ENCODE data around the gene CPNE7. TPM values are rescaled to one million over a fixed set of nuclear protein-coding genes. Genes with fewer than 3 reads are reported as not detected.
A peak's percentile ranks its signal among the peaks of the same experiment; 100 is the strongest.

Gene CPNE7
- total and polyA plus RNA-seq, 2 of the 8 experiments (the other 6 are each of a cell fraction or from before 2014, with no cell fraction given), result 10.0 to 23.7 TPM

- peak overlapping the region; percentile 63 for H3K4ac ChIP-seq (replicated peaks; ENCODE audit: insufficient read length, low read depth, low read length)
- H3K9ac ChIP-seq (replicated peaks in 1 of 4; ENCODE audit: extremely low read depth in 1 of 4, low read depth in 3 of 4, low read length in 3 of 4), result peak overlapping the region in 1 of 4 experiments; percentile 14; a peak in 2 of 7 replicates
- H2BK120ac ChIP-seq (replicated peaks; ENCODE audit: low read depth, low read length), result no peak overlapping the region
- peak overlapping the region; percentile 89 for H4K8ac ChIP-seq (ENCODE audit: extremely low read depth, insufficient read depth, low read length)
- peak overlapping the region; percentile 18 to 69 (median 47); a peak in 7 of 8 replicates for H3K4me3 ChIP-seq (ENCODE audit: extremely low read depth in 1 of 4, insufficient read depth in 2 of 4, low read depth in 3 of 4, low read length in 4 of 4)
- H4K5ac ChIP-seq (ENCODE audit: insufficient read length, low read depth, low read length), result peak overlapping the region; percentile 30
- H3K4me2 ChIP-seq (ENCODE audit: insufficient read depth in 1 of 2, low read depth in 2 of 2, low read length in 2 of 2), result peak overlapping the region; percentile 91
- H2AK5ac ChIP-seq (ENCODE audit: low read depth, low read length), result peak overlapping the region; percentile 31; the same call in 1 of the 2 replicates
- no peak overlapping the region for H2AFZ ChIP-seq (ENCODE audit: low read length)
- FAIRE-seq, result no peak
- CTCF ChIA-PET (ENCODE audit: partially characterized antibody), result interaction anchor here (0.5 to 1.9 kb wide), 18 partner anchors 8 to 721 kb away, joined by 3 to 9 read pairs (median 4); no protein-coding TSS in a partner anchor
- H3K14ac ChIP-seq (ENCODE audit: insufficient read length), result no peak overlapping the region
- H3K56ac ChIP-seq (replicated peaks; ENCODE audit: insufficient read length, low read depth, low read length), result no peak overlapping the region
- 10% methylated on average over 45 of the region's 46 CpGs; no CpG with 5 or more reads in 1 of the 2 experiments for WGBS, 2 experiments (ENCODE audit: extremely low coverage in 1 of 2, insufficient coverage in 1 of 2, insufficient read length in 1 of 2, insufficient replicate concordance in 2 of 2, low coverage in 1 of 2, low lambda C conversion rate in 2 of 2, missing lambda C conversion rate in 1 of 2)
- peaks cover 3% of the 10 kb centered on the region; the same call in 1 of the 2 replicates for H3K79me1 ChIP-seq (ENCODE audit: low read depth, low read length)
- peaks cover 21 to 37% (median 32%) of the 10 kb centered on the region in 4 experiments for H3K36me3 ChIP-seq (ENCODE audit: control insufficient read depth in 2 of 4, insufficient read depth in 4 of 4, low read length in 3 of 4)
- peak overlapping the region; percentile 86 for H3K18ac ChIP-seq (ENCODE audit: extremely low read depth, low read length)
- H3K4me1 ChIP-seq (replicated peaks in 1 of 4; ENCODE audit: control insufficient read depth in 3 of 4, insufficient read depth in 4 of 4, low read length in 3 of 4), result peaks cover 5 to 31% (median 9%) of the 10 kb centered on the region in 4 experiments
- peak overlapping the region; percentile 82 for H2BK5ac ChIP-seq (ENCODE audit: low read depth, low read length)
- no peak overlapping the region for H2BK20ac ChIP-seq (ENCODE audit: low read length)
- POLR2A ChIA-PET (ENCODE audit: partially characterized antibody), result interaction anchor here (0.9 to 5.5 kb wide), 26 partner anchors 8 to 318 kb away, joined by 3 to 63 read pairs (median 4); partner anchors contain the start of genes ANKRD11 and CPNE7
- peak overlapping the region; percentile 94 for H4K91ac ChIP-seq (replicated peaks; ENCODE audit: insufficient read length, low read length)
- peaks cover 17% of the 10 kb centered on the region for H3K23me2 ChIP-seq (ENCODE audit: low read depth, low read length)
- 0 out of 2 replicates have a peak overlapping the region, but pooled peaks have one; percentile 9 for H2BK12ac ChIP-seq (ENCODE audit: low read depth, low read length)
- H4K20me1 ChIP-seq (replicated peaks in 1 of 2; ENCODE audit: control insufficient read depth in 1 of 2, insufficient read depth in 2 of 2, low read length in 2 of 2), result peaks cover 28 to 30% of the 10 kb centered on the region in 2 experiments
- DNase-seq (ENCODE audit: low read depth in 1 of 2, low spot score in 2 of 2), result peak in 1 of 2 experiments; percentile 94
- peak overlapping the region; percentile 32; the same call in 1 of the 2 replicates for H3K27ac ChIP-seq (ENCODE audit: low read depth, low read length)
- no peaks in the 10 kb centered on the region for H3K9me3 ChIP-seq (ENCODE audit: insufficient read depth in 2 of 2, low read depth in 1 of 2, low read length in 1 of 2)
- no peaks in the 10 kb centered on the region for H3K27me3 ChIP-seq (replicated peaks in 1 of 4; ENCODE audit: control insufficient read depth in 3 of 4, extremely low read depth in 1 of 4, insufficient read depth in 3 of 4, low read length in 3 of 4)
- H3K23ac ChIP-seq (ENCODE audit: insufficient read length), result no peak overlapping the region
- H2BK15ac ChIP-seq (ENCODE audit: low read length), result no peak overlapping the region
- H3K79me2 ChIP-seq (ENCODE audit: control insufficient read depth in 1 of 2, insufficient read depth in 2 of 2, low read length in 2 of 2), result peaks cover 11 to 30% of the 10 kb centered on the region in 2 experiments
- 0 out of 2 replicates have a peak, but pooled peaks have one; percentile 13 for TF ChIP-seq GABPA (IDR thresholded peaks at IDR 0.05; ENCODE audit: borderline replicate concordance, insufficient read depth, low read length)
- TF ChIP-seq EGR1 (IDR thresholded peaks at IDR 0.05; ENCODE audit: borderline replicate concordance, low read depth, low read length), result no peak
- TF ChIP-seq SIX5 (IDR thresholded peaks at IDR 0.05; ENCODE audit: low read depth, low read length), result no peak
- TF ChIP-seq KDM5A (IDR thresholded peaks at IDR 0.05; ENCODE audit: low read length), result no peak
- no peak for TF ChIP-seq JUN (IDR thresholded peaks at IDR 0.05; ENCODE audit: low read depth, low read length)
- no peak for TF ChIP-seq KDM1A (IDR thresholded peaks at IDR 0.05; ENCODE audit: borderline replicate concordance, low read length)
Measured at GRCh38 chr16:89565506-89566372, 9.8 kb upstream of the CPNE7 start.

Data from H1 (cell line).